HUES64 (cell line): ENCODE results near the gene PVR.

Source experiments
- H3K27ac ChIP-seq: 2 replicates; pipeline ENCODE4 v1.7.0; 2013; ENCODE audit warnings: low read depth, low read length, inconsistent platforms
- H3K27me3 ChIP-seq: 2 replicates; pipeline ENCODE4 v1.6.1; 2013; ENCODE audit warnings: mild to moderate bottlenecking, low read length; ENCODE audit not compliant: insufficient read depth
- H3K36me3 ChIP-seq: 2 replicates; pipeline ENCODE4 v1.6.1; 2013; ENCODE audit warnings: mild to moderate bottlenecking, low read length; ENCODE audit not compliant: insufficient read depth
- H3K4me1 ChIP-seq: 2 replicates; pipeline ENCODE4 v1.6.1; 2013; ENCODE audit warnings: mild to moderate bottlenecking, low read length, moderate library complexity; ENCODE audit not compliant: insufficient read depth
- H3K4me3 ChIP-seq: 2 replicates; pipeline ENCODE4 v1.5.1; 2013; ENCODE audit warnings: mild to moderate bottlenecking, low read length, moderate library complexity
- H3K9ac ChIP-seq: 2 replicates; pipeline ENCODE4 v1.6.1; 2013; ENCODE audit warnings: mild to moderate bottlenecking, low read depth, low read length
- H3K9me3 ChIP-seq: 2 replicates; pipeline ENCODE4 v1.6.1; 2013; ENCODE audit warnings: low read depth, low read length; ENCODE audit not compliant: insufficient read depth
- WGBS: fragments of 150-250, 120-280 bp; methylation state at CpG from one replicate; pipeline ENCODE4 v1.1.7; 2013; ENCODE audit warnings: missing lambda C conversion rate; 5-methylcytosine and 5-hydroxymethylcytosine counted together

The PVR gene

GRCh38 chr19:44692379-44692721 lies 48.6 kb downstream of the PVR start:
- H3K4me1 ChIP-seq: no peaks in the 10 kb centered on the region
- 89% methylated on average over 3 of the region's 5 CpGs for WGBS
- H3K9me3 ChIP-seq: no peaks in the 10 kb centered on the region
- H3K36me3 ChIP-seq: no peaks in the 10 kb centered on the region
- no peak overlapping the region for H3K27ac ChIP-seq
- no peaks in the 10 kb centered on the region for H3K27me3 ChIP-seq
- H3K9ac ChIP-seq: no peak overlapping the region
- H3K4me3 ChIP-seq: no peak overlapping the region

DNA sequence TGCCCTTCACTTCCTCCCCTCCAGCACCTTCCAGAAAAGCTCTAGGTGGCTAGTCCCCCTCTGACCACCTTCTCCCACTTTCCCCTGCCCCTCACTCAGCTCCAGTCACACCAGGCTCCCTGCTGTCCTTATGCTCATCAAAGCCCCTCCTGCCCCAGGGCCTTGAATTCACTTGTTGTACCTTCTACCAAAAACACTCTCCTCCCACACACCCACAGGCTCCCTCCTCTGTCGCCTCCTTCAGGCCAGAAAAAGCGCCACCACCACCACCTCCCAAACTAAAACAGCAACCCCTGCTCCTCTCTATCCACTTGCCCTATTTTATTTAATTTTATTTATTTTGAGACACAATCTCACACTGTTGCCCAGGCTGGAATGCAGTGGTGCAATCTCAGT lies 50.5 kb downstream of the PVR start:
- Histone ChIP-seq H3K27ac (no peak overlapping the region), H3K9me3 (no peaks in the 10 kb centered on the region), H3K4me1 (no peaks in the 10 kb centered on the region), H3K27me3 (no peaks in the 10 kb centered on the region), H3K9ac (no peak overlapping the region), H3K4me3 (no peak overlapping the region), H3K36me3 (no peaks in the 10 kb centered on the region)
- 64% methylated on average over 2 of the region's 2 CpGs for WGBS

- WGBS: 63% methylated on average over 22 of the region's 22 CpGs
- no peaks in the 10 kb centered on the region for H3K4me1 ChIP-seq
- no peaks in the 10 kb centered on the region for H3K36me3 ChIP-seq
- no peaks in the 10 kb centered on the region for H3K9me3 ChIP-seq
- no peaks in the 10 kb centered on the region for H3K27me3 ChIP-seq
- no peak overlapping the region for H3K4me3 ChIP-seq
- no peak overlapping the region for H3K27ac ChIP-seq
- H3K9ac ChIP-seq: no peak overlapping the region
Observed at GRCh38 chr19:44696939-44697669, 53.4 kb downstream of the PVR start.

GRCh38 chr19:44697670-44698034 lies 53.9 kb downstream of the PVR start:
- H3K4me3 ChIP-seq: no peak overlapping the region
- H3K9me3 ChIP-seq: no peaks in the 10 kb centered on the region
- no peak overlapping the region for H3K27ac ChIP-seq
- H3K36me3 ChIP-seq: no peaks in the 10 kb centered on the region
- no peaks in the 10 kb centered on the region for H3K27me3 ChIP-seq
- H3K4me1 ChIP-seq: no peaks in the 10 kb centered on the region
- H3K9ac ChIP-seq: no peak overlapping the region
- WGBS: 86% methylated on average over 4 of the region's 4 CpGs

DNA sequence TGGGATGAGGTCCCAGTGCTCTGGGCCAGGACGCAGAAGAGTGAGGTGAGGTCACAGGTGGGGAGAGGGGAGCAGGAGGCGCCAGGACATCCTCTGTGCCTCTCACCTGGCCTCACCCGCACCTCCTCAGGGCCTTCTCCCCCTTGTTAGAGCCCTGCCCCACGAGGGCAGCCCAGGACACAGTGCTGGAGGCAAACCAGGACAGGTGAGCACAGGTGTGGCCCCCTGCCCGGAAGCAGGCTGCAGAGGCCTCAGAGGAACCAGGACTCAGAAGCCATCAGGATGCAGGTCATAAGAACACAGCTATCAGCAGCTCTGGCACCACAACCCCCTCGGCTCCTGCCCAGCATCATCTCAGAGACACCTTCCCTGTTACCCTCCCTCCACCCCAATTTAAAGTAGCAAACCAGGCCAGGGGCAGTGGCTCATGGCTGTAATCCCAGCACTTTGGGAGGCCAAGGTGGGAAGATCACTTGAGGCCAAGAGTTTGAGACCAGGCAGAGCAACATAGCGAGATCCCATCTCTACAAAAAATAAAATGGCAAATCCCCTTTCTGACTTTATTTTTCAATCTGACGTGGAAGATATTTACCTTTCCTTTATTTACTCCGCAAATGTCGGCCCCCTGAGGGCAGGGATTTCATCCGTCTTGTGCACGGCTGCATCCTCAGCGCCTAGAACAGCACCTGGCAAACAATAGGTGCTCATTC lies 54.9 kb downstream of the PVR start, which contains the start of gene CEACAM16:
TSS of gene CEACAM16 (plus strand) at position 660 of the 710 bp plus-strand sequence. CDS start 2,306 bp downstream, outside the sequence.
- Histone ChIP-seq H3K9ac (no peak within 1 kb of the TSS), H3K27me3 (no peaks in the 10 kb centered on the region), H3K36me3 (no peaks in the 10 kb centered on the region), H3K4me3 (no peak within 1 kb of the TSS), H3K27ac (no peak within 1 kb of the TSS), H3K9me3 (no peaks in the 10 kb centered on the region), H3K4me1 (no peaks in the 10 kb centered on the region)
- 91% methylated on average over 13 of the region's 13 CpGs for WGBS

DNA sequence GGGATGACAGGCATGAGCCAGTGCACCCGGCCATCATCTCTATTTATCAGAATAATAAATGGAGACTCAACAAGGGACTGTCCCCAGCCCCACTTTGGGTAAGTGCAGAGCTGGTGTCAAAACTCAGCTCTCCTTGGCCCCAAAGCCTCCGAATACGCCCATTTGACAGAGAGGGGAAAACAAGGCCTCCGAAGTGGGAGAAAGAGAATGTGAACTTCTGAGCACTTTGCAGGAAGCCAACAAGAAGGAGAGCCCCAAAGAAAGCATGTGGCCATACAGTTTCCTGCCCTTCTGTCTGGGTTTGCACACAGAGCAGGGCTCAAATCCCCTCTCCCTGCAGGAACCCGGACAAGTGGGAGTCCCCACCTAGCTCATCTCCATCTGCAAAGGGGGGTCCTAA lies 56.8 kb downstream of the PVR start:
- Histone ChIP-seq H3K27ac (no peak overlapping the region), H3K4me1 (no peaks in the 10 kb centered on the region), H3K4me3 (no peak overlapping the region), H3K9ac (no peak overlapping the region; the same call in 1 of the 2 replicates), H3K9me3 (no peaks in the 10 kb centered on the region), H3K36me3 (no peaks in the 10 kb centered on the region), H3K27me3 (no peaks in the 10 kb centered on the region)
- 91% methylated on average over 5 of the region's 5 CpGs for WGBS

DNA sequence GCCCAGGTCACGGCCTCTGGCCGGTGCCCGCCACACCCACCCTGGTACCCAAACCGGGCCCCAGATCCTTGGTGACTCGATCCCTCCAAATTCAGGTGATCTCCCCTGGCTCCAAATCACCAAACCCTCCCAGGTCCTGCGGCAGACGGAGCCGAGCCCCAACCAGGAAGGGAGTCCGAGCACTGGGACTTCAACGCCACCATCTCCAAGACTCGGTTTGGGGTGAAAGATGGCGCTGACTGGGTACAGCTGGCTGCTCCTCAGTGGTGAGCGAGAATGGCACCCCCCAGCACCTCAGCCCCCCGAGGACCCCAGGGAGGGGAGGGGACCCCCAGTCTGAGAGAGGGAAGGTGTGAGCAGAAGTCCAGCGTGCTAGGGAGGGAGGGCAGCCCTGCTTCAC lies 57.5 kb downstream of the PVR start:
- no peak overlapping the region for H3K4me3 ChIP-seq
- H3K36me3 ChIP-seq: no peaks in the 10 kb centered on the region
- H3K9ac ChIP-seq: no peak overlapping the region
- H3K27ac ChIP-seq: no peak overlapping the region
- WGBS: 93% methylated on average over 15 of the region's 15 CpGs
- H3K9me3 ChIP-seq: no peaks in the 10 kb centered on the region
- H3K27me3 ChIP-seq: no peaks in the 10 kb centered on the region
- H3K4me1 ChIP-seq: no peaks in the 10 kb centered on the region

- no peak overlapping the region for H3K4me3 ChIP-seq
- H3K36me3 ChIP-seq: no peaks in the 10 kb centered on the region
- H3K9me3 ChIP-seq: no peaks in the 10 kb centered on the region
- H3K9ac ChIP-seq: no peak overlapping the region
- no peaks in the 10 kb centered on the region for H3K4me1 ChIP-seq
- no peak overlapping the region for H3K27ac ChIP-seq
- 92% methylated on average over 17 of the region's 17 CpGs for WGBS
- H3K27me3 ChIP-seq: no peaks in the 10 kb centered on the region
Observed at GRCh38 chr19:44702551-44703176, 59.0 kb downstream of the PVR start.

GRCh38 chr19:44703336-44704078 lies 59.8 kb downstream of the PVR start:
- no peaks in the 10 kb centered on the region for H3K36me3 ChIP-seq
- H3K27ac ChIP-seq: no peak overlapping the region
- H3K4me3 ChIP-seq: no peak overlapping the region
- H3K4me1 ChIP-seq: no peaks in the 10 kb centered on the region
- no peak overlapping the region for H3K9ac ChIP-seq
- H3K27me3 ChIP-seq: no peaks in the 10 kb centered on the region
- 94% methylated on average over 28 of the region's 28 CpGs for WGBS
- no peaks in the 10 kb centered on the region for H3K9me3 ChIP-seq

DNA sequence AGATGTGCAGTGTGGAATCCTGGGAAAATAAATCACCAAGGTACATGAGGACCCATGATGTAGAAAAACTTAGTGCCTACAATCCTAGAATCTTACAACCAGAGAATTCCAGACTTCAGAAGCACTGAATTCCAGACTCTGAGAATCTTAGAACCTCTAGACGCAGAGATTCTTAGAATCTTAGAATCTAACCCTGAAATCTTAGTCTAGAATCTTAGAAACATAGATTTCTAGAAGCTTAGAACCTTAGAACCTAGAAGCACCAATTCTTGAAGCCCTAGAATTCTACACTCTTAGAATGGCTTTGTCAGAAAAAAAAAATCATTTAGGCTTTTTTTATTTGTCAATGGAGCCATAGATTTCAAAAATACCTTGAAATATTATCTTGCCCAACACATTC lies 61.3 kb downstream of the PVR start:
- no peaks in the 10 kb centered on the region for H3K4me1 ChIP-seq
- 100% methylated on average over 1 of the region's 1 CpG for WGBS
- H3K4me3 ChIP-seq: no peak overlapping the region
- H3K36me3 ChIP-seq: no peaks in the 10 kb centered on the region
- H3K9me3 ChIP-seq: no peaks in the 10 kb centered on the region
- no peak overlapping the region for H3K27ac ChIP-seq
- no peaks in the 10 kb centered on the region for H3K27me3 ChIP-seq
- H3K9ac ChIP-seq: no peak overlapping the region

DNA sequence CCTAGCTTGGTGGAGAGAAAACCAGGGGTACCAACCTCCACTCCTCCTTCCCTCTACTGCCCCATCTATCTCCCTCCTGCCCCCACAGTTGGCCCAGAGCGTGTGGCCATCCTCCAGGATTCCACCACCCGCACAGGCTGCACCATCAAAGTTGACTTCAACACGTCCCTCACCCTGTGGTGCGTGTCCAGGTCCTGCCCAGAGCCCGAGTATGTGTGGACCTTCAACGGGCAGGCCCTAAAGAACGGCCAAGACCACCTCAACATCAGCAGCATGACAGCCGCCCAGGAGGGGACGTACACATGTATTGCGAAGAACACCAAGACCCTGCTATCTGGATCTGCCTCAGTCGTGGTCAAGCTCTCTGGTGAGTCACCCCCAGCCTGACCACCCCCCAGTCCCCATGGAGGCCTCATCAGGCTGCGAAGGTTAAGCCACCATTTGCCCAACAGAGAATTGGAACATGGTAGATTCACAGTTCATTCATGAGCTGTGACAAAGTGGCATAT lies 61.8 kb downstream of the PVR start:
- H3K27ac ChIP-seq: no peak overlapping the region
- 90% methylated on average over 12 of the region's 12 CpGs for WGBS
- H3K27me3 ChIP-seq: no peaks in the 10 kb centered on the region
- H3K9me3 ChIP-seq: no peaks in the 10 kb centered on the region
- no peak overlapping the region for H3K9ac ChIP-seq
- no peak overlapping the region for H3K4me3 ChIP-seq
- no peaks in the 10 kb centered on the region for H3K36me3 ChIP-seq
- H3K4me1 ChIP-seq: no peaks in the 10 kb centered on the region
